GM18867 (cell line): ENCODE measurements around the gene MAD2L2.

Experiments used
- ATAC-seq: cut with Tn5 transposase; IDR thresholded peaks from one replicate; pipeline ENCODE4 v1.9.1; 2021; ENCODE audit warnings: mild to moderate bottlenecking, moderate library complexity; ENCODE audit not compliant: unreplicated experiment

MAD2L2 gene

DNA sequence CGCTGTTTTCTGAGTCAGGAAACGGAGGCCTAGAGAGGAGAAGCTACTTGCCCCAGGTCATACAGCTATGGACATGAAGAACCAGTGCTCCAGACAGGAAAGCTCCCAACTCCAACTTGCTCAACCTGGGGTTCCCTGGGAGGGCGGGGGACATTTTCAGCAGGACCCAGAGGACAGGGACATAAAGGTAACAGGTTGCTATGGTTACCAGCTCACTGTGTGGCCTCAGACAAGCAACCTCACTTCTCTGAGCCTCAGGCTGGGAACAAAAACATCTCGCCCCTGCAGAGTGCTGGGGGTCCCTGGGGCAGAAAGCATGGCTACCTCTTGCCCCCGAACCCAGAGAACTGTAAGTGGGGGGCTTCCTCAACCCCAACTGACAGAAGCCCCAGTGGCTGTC, 42.8 kb downstream of the MAD2L2 start:
- ATAC-seq = no peak

- no peak for ATAC-seq
Observed at GRCh38 chr1:11634365-11635192, 46.4 kb downstream of the MAD2L2 start.

DNA sequence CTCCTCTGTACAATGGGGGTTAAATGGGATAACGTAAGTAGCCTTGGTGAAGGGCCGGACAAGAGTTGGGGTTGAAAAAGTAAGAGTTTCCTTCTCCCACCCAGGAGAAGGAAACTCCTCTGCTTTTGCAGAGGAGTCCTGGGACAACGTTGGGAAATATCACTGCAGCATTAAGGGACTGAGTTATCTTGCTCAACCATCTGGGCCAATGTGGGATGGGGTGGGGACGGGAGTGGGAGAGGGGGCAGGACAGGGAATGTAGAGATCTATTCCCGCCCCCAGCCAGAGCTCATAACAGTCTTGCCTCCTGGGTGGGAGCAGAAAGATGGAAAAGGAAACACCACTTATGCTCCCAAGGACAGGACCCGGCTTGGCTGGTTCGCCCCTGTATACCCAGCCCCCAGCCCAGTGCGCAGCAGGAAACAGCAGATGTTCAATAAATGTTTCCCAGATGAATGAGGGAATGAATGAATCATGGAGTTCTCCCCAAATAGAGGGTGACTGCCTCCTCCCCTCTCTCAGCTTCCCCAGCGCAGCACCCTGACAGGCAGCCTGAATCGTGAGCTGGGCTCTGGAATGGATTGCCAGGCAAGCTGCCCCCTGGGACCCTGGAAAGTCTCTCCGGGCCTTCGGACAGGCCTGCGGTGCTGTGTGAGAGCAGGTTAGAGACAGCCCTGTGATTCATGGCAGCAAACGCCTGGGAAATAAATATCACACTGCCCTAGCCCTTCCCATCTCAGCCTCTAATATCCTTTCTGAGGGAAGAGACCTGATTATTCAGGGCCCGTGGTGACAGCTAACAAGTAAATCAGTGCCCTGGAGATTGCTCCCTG, 51.5 kb downstream of the MAD2L2 start:
- ATAC-seq = no peak

DNA sequence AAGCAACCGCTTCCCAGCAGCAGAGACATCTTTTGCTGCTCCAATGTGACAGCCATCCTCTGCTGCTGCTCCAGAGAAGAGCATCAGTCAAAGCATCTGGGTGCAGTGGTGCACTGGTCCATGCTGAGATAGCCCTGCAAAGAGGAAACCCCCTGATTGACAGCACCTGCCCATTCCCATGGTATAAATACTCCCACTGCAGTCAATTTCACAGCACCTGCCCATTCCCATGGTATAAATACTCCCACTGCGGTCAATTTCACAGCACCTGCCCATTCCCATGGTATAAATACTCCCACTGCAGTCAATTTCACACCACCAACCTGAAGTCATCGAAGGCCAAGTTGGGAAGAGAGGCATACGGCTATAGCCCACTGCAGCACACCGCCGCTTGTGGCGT, 52.2 kb downstream of the MAD2L2 start:
- ATAC-seq = no peak

DNA sequence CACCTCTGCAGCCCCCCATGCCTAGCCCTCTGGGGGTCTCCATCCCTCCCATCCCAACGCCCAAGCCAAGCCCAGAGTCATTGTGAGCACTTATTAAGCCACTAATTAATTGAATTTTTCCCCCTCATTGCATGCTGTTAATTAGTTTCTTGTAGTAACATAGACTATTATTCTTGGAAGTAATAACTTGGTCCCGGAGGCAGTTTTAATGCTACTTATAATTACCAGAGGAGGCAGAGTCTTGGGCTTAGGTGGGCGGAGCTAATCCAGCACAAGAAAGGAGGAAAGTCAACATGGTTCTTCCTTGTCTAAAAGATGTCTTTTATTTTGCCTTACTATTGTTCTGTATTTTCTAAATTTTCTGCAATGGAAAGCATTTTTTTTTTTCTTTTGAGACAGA, 54.4 kb downstream of the MAD2L2 start:
- no peak for ATAC-seq
